IMR-90 (cell line): ENCODE measurements around the gene PPDPF. TPM values are rescaled to one million over a fixed set of nuclear protein-coding genes. Genes with fewer than 3 reads are reported as not detected.

Source experiments
- ATAC-seq: fragments of 200-7000 bp; cut with Tn5 transposase; 2 replicates; pipeline ENCODE4 v1.9.1; 2020; ENCODE audit warnings: low read depth, mild to moderate bottlenecking, moderate library complexity
- BruUV-seq: library from RNA; stranded (reverse); fragments of 400-500 nt; replicated peaks from 2 replicates; lab custom pipeline; 2021; lab: Mats Ljungman, UMichigan
- CTCF ChIA-PET: fragments of 300-600 bp; formaldehyde crosslinking; extraction: SDS; loops from one replicate; lab custom pipeline; 2021; ENCODE audit warnings: antibody characterized with exemption; lab: Yijun Ruan, JAX
- POLR2A ChIA-PET: fragments of 300-600 bp; sonication (Branson Sonifier 250); formaldehyde crosslinking; loops from one replicate; lab custom pipeline; 2022; ENCODE audit warnings: antibody characterized with exemption; ENCODE audit not compliant: unreplicated experiment; lab: Charles Lee
- DNase-seq: peaks from one replicate; pipeline ENCODE4 v3.0.0; 2013
- H2AFZ ChIP-seq: replicated peaks from 2 replicates; pipeline ENCODE3; 2013; ENCODE audit warnings: low read length, mild to moderate bottlenecking; ENCODE audit not compliant: poor library complexity
- H2AK5ac ChIP-seq: 2 replicates; pipeline ENCODE4 v1.6.1; 2013; ENCODE audit warnings: low read depth, low read length, inconsistent platforms
- H2AK9ac ChIP-seq: replicated peaks from 2 replicates; pipeline ENCODE3; 2013; ENCODE audit warnings: mild to moderate bottlenecking, low read depth, low read length, moderate library complexity; ENCODE audit not compliant: poor library complexity
- H2BK120ac ChIP-seq: 2 replicates; pipeline ENCODE4 v1.6.1; 2013; ENCODE audit warnings: low read depth, low read length, inconsistent platforms
- H2BK15ac ChIP-seq: 3 replicates; pipeline ENCODE4 v1.6.1; 2013; ENCODE audit warnings: low read depth, low read length, inconsistent platforms
- H2BK20ac ChIP-seq: 2 replicates; pipeline ENCODE4 v1.6.1; 2013; ENCODE audit warnings: low read depth, mild to moderate bottlenecking, inconsistent platforms, low read length, moderate library complexity
- H2BK5ac ChIP-seq: 2 replicates; pipeline ENCODE4 v1.6.1; 2013; ENCODE audit warnings: mild to moderate bottlenecking, low read depth, low read length, inconsistent platforms; ENCODE audit not compliant: poor library complexity, severe bottlenecking
- H3K14ac ChIP-seq: replicated peaks from 2 replicates; pipeline ENCODE4 v1.6.1; 2013; ENCODE audit warnings: low read depth, low read length, inconsistent platforms
- H3K18ac ChIP-seq: 2 replicates; pipeline ENCODE4 v1.6.1; 2013; ENCODE audit warnings: low read depth, low read length, control low read depth
- H3K23ac ChIP-seq: 2 replicates; pipeline ENCODE4 v1.6.1; 2013; ENCODE audit warnings: low read depth, low read length, inconsistent platforms
- H3K27ac ChIP-seq: 2 replicates; pipeline ENCODE4 v1.5.1; 2013; ENCODE audit warnings: mild to moderate bottlenecking, control low read depth, low read length; ENCODE audit not compliant: insufficient read depth
- H3K27me3 ChIP-seq: 2 replicates; pipeline ENCODE4 v1.6.1; 2013; ENCODE audit warnings: low read length; ENCODE audit not compliant: control insufficient read depth, insufficient read depth
- H3K36me3 ChIP-seq: 2 replicates; pipeline ENCODE4 v1.6.1; 2013; ENCODE audit warnings: low read length, mixed read lengths; ENCODE audit not compliant: control insufficient read depth, insufficient read depth
- H3K4ac ChIP-seq: 2 replicates; pipeline ENCODE4 v1.6.1; 2013; ENCODE audit warnings: low read depth, low read length, inconsistent platforms
- H3K4me1 ChIP-seq: 2 replicates; pipeline ENCODE4 v1.6.1; 2013; ENCODE audit warnings: low read length, mixed read lengths; ENCODE audit not compliant: control insufficient read depth, insufficient read depth
- H3K4me2 ChIP-seq: 2 replicates; pipeline ENCODE4 v1.6.1; 2013; ENCODE audit warnings: low read depth, mild to moderate bottlenecking, control low read depth, low read length, moderate library complexity
- H3K4me3 ChIP-seq: 2 replicates; pipeline ENCODE4 v1.5.1; 2013; ENCODE audit warnings: low read depth, mild to moderate bottlenecking, control low read depth, low read length, moderate library complexity; ENCODE audit not compliant: insufficient read depth
- H3K56ac ChIP-seq: 2 replicates; pipeline ENCODE4 v1.6.1; 2013; ENCODE audit warnings: low read length, inconsistent platforms; ENCODE audit not compliant: insufficient read depth; ENCODE audit errors: extremely low read depth
- H3K79me1 ChIP-seq, 2 experiments: 2 replicates each; pipeline ENCODE4 v1.6.1; 2013; ENCODE audit warnings: low read length in 2 of 2, inconsistent platforms in 1 of 2, low read depth in 1 of 2
- H3K9ac ChIP-seq: 2 replicates; pipeline ENCODE4 v1.6.1; 2013; ENCODE audit warnings: low read depth, low read length, control low read depth
- H3K9me1 ChIP-seq: 2 replicates; pipeline ENCODE4 v1.6.1; 2013; ENCODE audit warnings: low read length, inconsistent platforms; ENCODE audit not compliant: insufficient read depth
- H3K9me3 ChIP-seq: 2 replicates; pipeline ENCODE4 v1.6.1; 2013; ENCODE audit warnings: low read length; ENCODE audit not compliant: control insufficient read depth, insufficient read depth
- H4K20me1 ChIP-seq: 2 replicates; pipeline ENCODE4 v1.6.1; 2013; ENCODE audit warnings: low read length, inconsistent platforms; ENCODE audit not compliant: insufficient read depth
- H4K5ac ChIP-seq: 2 replicates; pipeline ENCODE4 v1.6.1; 2013; ENCODE audit warnings: mild to moderate bottlenecking, low read depth, low read length, control low read depth
- H4K8ac ChIP-seq, 2 experiments: 2 replicates each; pipeline ENCODE4 v1.6.1; 2013; ENCODE audit warnings: low read depth in 2 of 2, low read length in 2 of 2, control low read depth in 1 of 2, inconsistent platforms in 1 of 2
- H4K91ac ChIP-seq: 2 replicates; pipeline ENCODE4 v1.6.1; 2013; ENCODE audit warnings: low read depth, low read length, inconsistent platforms; ENCODE audit not compliant: insufficient read depth
- BHLHE40 ChIP-seq: fragments of 150-350 bp; IDR thresholded peaks from 2 replicates; pipeline ENCODE4 v1.6.1; 2016; ENCODE audit warnings: mild to moderate bottlenecking, low read depth, low read length
- CEBPB ChIP-seq: IDR thresholded peaks from 2 replicates; pipeline ENCODE4 v1.6.1; 2012; ENCODE audit warnings: low read depth, low read length, improper control_type of control experiment
- CHD1 ChIP-seq: IDR thresholded peaks from 2 replicates; pipeline ENCODE4 v1.6.1; 2012; ENCODE audit warnings: low read depth, low read length, improper control_type of control experiment
- CTCF ChIP-seq: conservative IDR thresholded peaks from 2 replicates; pipeline ENCODE4 v1.5.1; 2012; ENCODE audit warnings: mild to moderate bottlenecking, low read depth, low read length, improper control_type of control experiment
- ELK1 ChIP-seq: fragments of 150-350 bp; IDR thresholded peaks from 2 replicates; pipeline ENCODE4 v1.6.1; 2016; ENCODE audit warnings: low read depth, mild to moderate bottlenecking, low read length, moderate library complexity, borderline replicate concordance
- MAFK ChIP-seq: IDR thresholded peaks from 2 replicates; pipeline ENCODE4 v1.6.1; 2012; ENCODE audit warnings: low read depth, low read length, improper control_type of control experiment
- MXI1 ChIP-seq: IDR thresholded peaks from 2 replicates; pipeline ENCODE4 v1.6.1; 2012; ENCODE audit warnings: low read depth, mild to moderate bottlenecking, low read length, moderate library complexity, borderline replicate concordance
- NFE2L2 ChIP-seq: fragments of 150-350 bp; IDR thresholded peaks from 2 replicates; pipeline ENCODE4 v1.6.1; 2016; ENCODE audit warnings: low read depth, mild to moderate bottlenecking, low read length
- POLR2A ChIP-seq: IDR thresholded peaks from 2 replicates; pipeline ENCODE4 v1.6.1; 2012; ENCODE audit warnings: mild to moderate bottlenecking, low read depth, low read length
- RAD21 ChIP-seq: IDR thresholded peaks from 2 replicates; pipeline ENCODE4 v1.6.1; 2012; ENCODE audit warnings: low read length, improper control_type of control experiment
- RCOR1 ChIP-seq: IDR thresholded peaks from 2 replicates; pipeline ENCODE4 v1.6.1; 2012; ENCODE audit warnings: mild to moderate bottlenecking, low read length, improper control_type of control experiment; ENCODE audit not compliant: insufficient replicate concordance
- USF2 ChIP-seq: fragments of 150-350 bp; IDR thresholded peaks from 2 replicates; pipeline ENCODE4 v1.6.1; 2017; ENCODE audit warnings: mild to moderate bottlenecking, antibody characterized with exemption, low read length, low read depth
- WGBS, 2 experiments: methylation state at CpG; one replicate each; pipeline versions ENCODE4 v1.1.5 to v1.1.7; 2013; ENCODE audit warnings: missing lambda C conversion rate in 2 of 2; ENCODE audit not compliant: insufficient read length in 1 of 2; ENCODE audit errors: extremely low coverage in 2 of 2; 5-methylcytosine and 5-hydroxymethylcytosine counted together
- dilution Hi-C: fragments of 300-500 bp; cut with HindIII; formaldehyde crosslinking; loops from one replicate; pipeline ENCODE4 v1.14.3; 2018; ENCODE audit warnings: low sequenced_read_pairs; ENCODE audit not compliant: unreplicated experiment
- in situ Hi-C: fragments of 300-500 bp; cut with MboI; formaldehyde crosslinking; loops from 3 replicates; pipeline ENCODE4 v1.14.3; 2019; ENCODE audit warnings: low sequenced_read_pairs, inconsistent platforms, mixed read lengths
- intact Hi-C: fragments of 100-400 bp; cut with micrococcal nuclease; formaldehyde crosslinking; loops from 2 replicates; pipeline ENCODE4 v1.10.0; 2022
- polyA plus RNA-seq, 3 experiments: library from polyadenylated mRNA; depleted of rRNA; stranded (reverse); fragments of >200 nt; gene quantifications; 2 replicates each; pipeline ENCODE4 v1.2.3, GENCODE V29; 2012; ENCODE audit warnings: low replicate concordance in 1 of 3
- total RNA-seq: library from RNA; depleted of rRNA; stranded (reverse); fragments of >200 nt; gene quantifications from 2 replicates; pipeline ENCODE4 v1.2.3, GENCODE V29; 2012

The PPDPF gene
- total and polyA plus RNA-seq, 2 of the 4 experiments (the other 2 are of a cell fraction) = 12.9 to 171 TPM

- H3K36me3 ChIP-seq = no peaks in the 10 kb centered on the region
- dilution Hi-C loops (no loop called here), intact Hi-C loops (no loop called here), in situ Hi-C loops (no loop called here)
- H3K4me3 ChIP-seq = no peak overlapping the region
- no peaks in the 10 kb centered on the region for H3K9me3 ChIP-seq
- H4K91ac ChIP-seq = no peak overlapping the region
- no peak overlapping the region for H3K56ac ChIP-seq
- 45% methylated on average over 6 of the region's 18 CpGs; no CpG with 5 or more reads in 1 of the 2 experiments for WGBS, 2 experiments
- H3K4ac ChIP-seq = no peak overlapping the region
- no peak overlapping the region for H2BK5ac ChIP-seq
- no peak overlapping the region for H4K5ac ChIP-seq
- no peak overlapping the region for H2BK20ac ChIP-seq
- no peaks in the 10 kb centered on the region for H3K4me1 ChIP-seq
- H2AK9ac ChIP-seq = no peak overlapping the region
- peaks cover 45% of the 10 kb centered on the region for H3K27me3 ChIP-seq
- H4K20me1 ChIP-seq = no peaks in the 10 kb centered on the region; the same call in 1 of the 2 replicates
- BruUV-seq = no TSS peak
- DNase-seq (no peak), ATAC-seq (no peak)
- H2AFZ ChIP-seq = no peak overlapping the region
- no peak overlapping the region for H4K8ac ChIP-seq
- ChIA-PET CTCF (no interaction called here), POLR2A (no interaction called here)
- no peak overlapping the region for H2AK5ac ChIP-seq
- no peak overlapping the region for H3K18ac ChIP-seq
- no peak overlapping the region for H3K27ac ChIP-seq
- H3K9me1 ChIP-seq = no peaks in the 10 kb centered on the region
- TF ChIP-seq RAD21 = no peak
- TF ChIP-seq CTCF = no peak
- no peak for TF ChIP-seq MXI1
- TF ChIP-seq NFE2L2 = no peak
- TF ChIP-seq USF2 = no peak
- TF ChIP-seq CHD1 = no peak
- TF ChIP-seq POLR2A = no peak
- TF ChIP-seq BHLHE40 = no peak
- no peak for TF ChIP-seq ELK1
- no peak for TF ChIP-seq MAFK
- no peak for TF ChIP-seq RCOR1
- TF ChIP-seq CEBPB = no peak
- no peak overlapping the region for H3K23ac ChIP-seq
- H3K14ac ChIP-seq = no peak overlapping the region
- H2BK15ac ChIP-seq = no peak overlapping the region
- H3K4me2 ChIP-seq = no peak overlapping the region
- H3K9ac ChIP-seq = no peak overlapping the region
- no peaks in the 10 kb centered on the region for H3K79me1 ChIP-seq
- H2BK120ac ChIP-seq = no peak overlapping the region
Observed at GRCh38 chr20:63484651-63485403, 35.7 kb upstream of the PPDPF start.
